NCI-H1417 treated with DMSO at 0.1 percent for 48 hours (cell line): ENCODE data around the gene GPSM1.
A peak's percentile ranks its signal among the peaks of the same experiment; 100 is the strongest.

ENCODE experiments used
- DNase-seq: peaks from one replicate; lab custom pipeline; 2025; lab: John Stamatoyannopoulos, UW

GPSM1 gene

GRCh38 chr9:136304456-136304855 lies 22.9 kb upstream of the GPSM1 start:
- no peak for DNase-seq

GRCh38 chr9:136304981-136305380 lies 22.4 kb upstream of the GPSM1 start:
- no peak for DNase-seq

DNA sequence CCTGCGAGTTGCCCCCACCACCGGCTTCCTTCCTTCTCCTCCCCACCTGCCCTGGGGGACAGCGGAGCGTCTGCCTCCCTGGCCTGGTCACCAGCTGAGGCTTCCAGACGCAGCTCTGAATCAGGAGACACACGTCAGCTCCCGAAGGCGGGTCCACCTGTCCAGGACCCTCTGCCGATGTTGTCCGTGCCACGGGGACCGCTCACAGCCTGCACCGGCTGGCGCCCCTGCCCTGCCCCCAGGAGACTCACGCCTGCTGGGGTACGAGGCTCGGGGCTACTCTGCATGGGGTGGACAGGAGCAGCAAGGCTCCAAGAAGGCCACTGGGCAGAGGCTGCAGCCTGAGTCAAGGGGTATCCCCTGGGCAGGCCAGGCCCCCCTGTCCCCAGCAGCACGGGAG lies 21.5 kb upstream of the GPSM1 start:
- DNase-seq = no peak

- no peak for DNase-seq
Observed at GRCh38 chr9:136306211-136307208, 20.8 kb upstream of the GPSM1 start.

GRCh38 chr9:136307215-136307750 lies 20.1 kb upstream of the GPSM1 start:
- DNase-seq = no peak

- DNase-seq = no peak
Observed at GRCh38 chr9:136308006-136308701, 19.2 kb upstream of the GPSM1 start.

- no peak for DNase-seq
Observed at GRCh38 chr9:136308702-136309053, 18.7 kb upstream of the GPSM1 start.

DNA sequence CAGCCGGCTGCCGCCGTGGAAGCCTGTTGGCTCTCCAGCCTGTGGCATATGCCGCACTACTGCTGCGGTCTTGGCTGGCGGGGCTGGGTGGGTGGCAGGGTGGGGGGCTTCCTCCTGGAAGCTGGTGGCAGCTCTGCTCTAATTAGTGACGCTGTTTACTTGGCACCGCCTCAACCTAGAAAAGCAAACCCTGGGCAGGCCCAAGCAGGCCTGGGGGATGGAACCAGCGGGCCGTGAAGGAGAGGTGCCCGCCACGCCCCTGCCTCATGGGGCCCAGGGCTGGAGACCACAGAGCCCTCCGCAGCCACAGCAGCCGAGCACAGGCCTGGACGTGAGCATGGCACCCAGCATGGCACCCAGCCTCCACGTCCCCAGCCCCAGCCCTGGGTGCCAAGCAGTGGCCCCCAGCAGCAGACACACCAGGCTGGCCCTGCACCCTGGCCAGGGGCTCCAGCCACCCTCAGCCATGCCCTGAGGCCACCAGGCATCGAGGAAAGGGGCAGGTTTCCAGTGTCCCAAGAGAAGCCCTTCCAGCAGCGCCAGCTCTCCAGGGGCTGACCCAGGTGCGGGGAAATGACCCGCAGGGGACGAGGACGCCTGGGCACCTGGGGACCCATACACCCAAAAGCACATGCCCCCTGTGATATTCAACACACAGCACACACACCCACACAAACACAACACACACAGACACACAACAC lies 18.1 kb upstream of the GPSM1 start:
- peak; percentile 78 for DNase-seq

DNA sequence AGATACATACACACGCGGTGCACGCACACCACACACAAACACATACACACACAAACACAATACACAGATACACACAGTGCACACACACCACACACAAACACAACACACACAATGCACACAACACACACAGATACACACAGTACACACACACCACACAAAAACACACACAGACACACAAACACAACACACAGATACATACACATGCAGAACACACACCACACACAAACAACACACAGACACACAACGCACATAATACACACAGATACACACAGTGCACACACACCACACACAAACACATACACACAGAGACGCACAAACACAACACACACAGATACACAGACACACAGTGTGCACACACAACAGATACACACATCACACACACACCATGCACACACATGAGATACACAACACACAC lies 17.5 kb upstream of the GPSM1 start:
- no peak for DNase-seq

- no peak for DNase-seq
Observed at GRCh38 chr9:136310273-136311030, 16.9 kb upstream of the GPSM1 start.

- peak; percentile 50 for DNase-seq
Observed at GRCh38 chr9:136311051-136312008, 16.0 kb upstream of the GPSM1 start.

- DNase-seq = no peak
Observed at GRCh38 chr9:136312009-136312375, 15.3 kb upstream of the GPSM1 start.

- DNase-seq = no peak
Observed at GRCh38 chr9:136312436-136312835, 14.9 kb upstream of the GPSM1 start.

DNA sequence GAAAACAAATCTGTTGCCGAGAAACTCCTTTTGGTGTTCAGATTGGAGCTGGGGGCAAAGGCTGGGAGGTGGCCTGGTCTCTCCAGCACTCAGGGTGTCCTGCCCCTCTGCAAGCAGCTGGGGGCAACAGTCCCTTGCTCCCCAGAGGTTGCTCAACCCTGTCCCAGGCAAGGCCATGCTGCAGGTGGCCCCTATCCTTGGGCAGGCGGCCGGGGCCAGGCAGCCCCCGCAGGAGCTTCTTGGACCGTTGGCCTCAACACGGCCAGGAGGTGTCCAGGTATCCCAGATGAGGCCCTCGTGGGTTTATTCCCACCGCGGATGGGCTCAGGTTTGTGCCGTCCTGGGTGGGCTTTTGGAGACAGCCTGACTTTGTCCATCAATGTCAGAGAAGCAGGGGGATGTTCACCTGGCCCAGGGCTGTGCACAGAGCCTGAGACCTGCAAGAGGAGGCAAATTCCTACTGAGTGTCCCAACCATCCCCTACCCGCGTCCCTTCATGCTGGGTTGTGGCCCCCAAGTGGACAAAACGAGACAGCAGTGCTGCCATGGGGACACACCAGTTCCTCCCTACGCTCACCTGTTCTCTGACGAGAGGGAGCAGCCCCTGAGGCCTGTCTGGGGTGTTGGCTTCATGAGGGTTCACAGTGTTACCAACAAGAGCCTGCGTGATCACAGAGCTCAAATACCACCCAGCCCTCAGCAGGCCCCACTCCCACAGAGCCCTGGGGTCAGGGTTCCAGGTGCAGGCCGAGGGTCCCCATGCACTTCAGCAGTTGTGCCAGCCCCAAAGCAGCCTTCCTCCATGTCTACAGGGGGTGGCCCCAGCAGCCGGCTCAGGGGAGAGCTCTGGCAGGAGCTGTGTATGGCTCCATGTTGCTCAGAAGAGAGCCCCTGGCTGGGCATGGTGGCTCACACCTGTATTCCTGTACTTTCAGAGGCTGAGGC lies 14.0 kb upstream of the GPSM1 start:
- DNase-seq = no peak

DNA sequence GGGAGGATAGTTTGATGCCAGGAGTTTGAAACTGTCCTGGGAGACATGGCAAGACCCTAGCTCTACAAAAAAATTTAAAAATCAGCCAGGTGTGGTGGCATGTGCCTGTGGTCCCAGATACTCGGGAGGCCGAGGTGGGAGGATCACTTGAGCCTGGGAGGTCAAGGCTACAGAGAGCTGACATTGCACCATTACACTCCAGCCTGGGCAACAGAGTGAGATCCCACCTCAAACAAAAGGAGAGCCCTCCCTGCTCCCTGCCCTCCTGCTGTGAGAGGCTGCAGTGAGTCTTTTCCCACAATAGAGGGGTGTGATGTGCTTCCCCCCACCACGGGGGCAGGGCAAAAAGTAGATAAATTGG lies 13.3 kb upstream of the GPSM1 start:
- DNase-seq = no peak

DNA sequence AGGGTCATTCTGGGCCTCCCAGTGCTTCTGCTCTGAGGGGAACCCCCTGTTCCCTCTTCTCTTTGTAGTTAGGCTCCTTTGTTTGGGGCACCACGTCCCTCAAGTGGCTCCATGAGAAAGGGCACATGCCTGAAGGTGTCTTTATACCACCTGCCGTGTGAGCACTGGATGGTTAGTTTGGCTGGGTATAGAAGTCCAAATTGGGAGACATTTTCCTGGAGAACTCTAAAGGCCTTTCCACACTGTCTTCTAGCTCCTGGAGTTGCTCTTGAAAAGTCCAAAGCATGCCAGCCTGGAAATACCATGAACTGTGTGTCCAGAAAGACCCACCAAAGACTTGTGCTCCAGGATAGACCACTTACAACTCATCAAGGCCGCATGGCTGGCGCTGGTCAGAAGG lies 12.4 kb upstream of the GPSM1 start:
- no peak for DNase-seq

GRCh38 chr9:136316271-136316751 lies 11.0 kb upstream of the GPSM1 start:
- DNase-seq = no peak

DNA sequence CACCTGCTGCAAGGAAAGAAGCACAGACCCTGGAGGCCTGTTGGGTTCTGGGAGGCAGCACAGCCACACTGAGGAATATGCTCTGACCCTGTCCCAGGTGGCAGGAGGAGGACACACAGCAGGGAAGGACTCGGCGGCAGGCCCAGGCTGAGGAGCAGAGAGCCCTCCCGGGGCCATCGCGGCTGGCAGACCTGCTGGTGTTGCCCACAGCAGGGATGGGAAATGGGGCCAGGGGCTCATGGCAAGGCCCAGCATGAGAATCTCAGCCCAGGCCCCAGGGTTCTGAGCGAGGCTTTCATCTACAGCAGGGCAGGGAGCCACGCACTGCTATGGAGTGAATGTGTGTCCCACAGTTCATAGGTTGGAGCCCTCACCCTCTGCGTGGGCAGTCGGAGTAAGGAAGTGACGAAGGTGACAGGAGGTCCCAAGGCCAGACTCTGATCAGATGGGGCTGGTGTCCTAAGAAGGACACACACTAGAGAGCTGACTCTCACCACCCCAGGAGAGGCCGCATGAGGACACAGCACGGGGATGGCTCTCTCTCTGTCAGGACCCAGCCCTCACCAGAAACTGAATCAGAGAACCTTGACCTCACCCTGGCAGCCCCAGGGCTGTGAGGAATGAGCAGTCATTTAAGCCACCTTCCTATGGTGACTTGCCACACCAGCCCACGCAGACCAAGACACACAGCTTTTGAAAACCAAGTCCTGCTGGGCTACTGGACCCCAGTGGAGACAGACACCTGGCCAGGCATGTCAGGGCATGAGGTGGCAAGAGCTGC lies 10.3 kb upstream of the GPSM1 start:
- DNase-seq = no peak
